Measurements from ENCODE around the gene TEX38. TPM values are rescaled to one million over a fixed set of nuclear protein-coding genes. Genes with fewer than 3 reads are reported as not detected.

The TEX38 gene
- total and polyA plus RNA-seq, 2 of the 13 experiments (the other 11 are each of a cell fraction or from before 2014, with no cell fraction given): 0.18 TPM; not detected in 1

- TF ChIP-seq ZFP91 (CRISPR knock-in tag; IDR thresholded peaks at IDR 0.05; ENCODE audit: borderline replicate concordance) (peak; percentile 100), ZNF18 (CRISPR knock-in tag; IDR thresholded peaks at IDR 0.05; ENCODE audit: insufficient replicate concordance) (peak; percentile 32), HIVEP1 (CRISPR knock-in tag; IDR thresholded peaks at IDR 0.05) (no peak), SIX4 (CRISPR knock-in tag; IDR thresholded peaks at IDR 0.05) (peak; percentile 81; the same call in 1 of the 2 replicates), ZNF281 (CRISPR knock-in tag; IDR thresholded peaks at IDR 0.05; ENCODE audit: borderline replicate concordance) (peak; percentile 3; the same call in 1 of the 2 replicates), XRCC5 (optimal IDR thresholded peaks at IDR 0.05; ENCODE audit: low read length) (peak; percentile 67), ZBTB25 (CRISPR knock-in tag; IDR thresholded peaks at IDR 0.05) (no peak), E2F2 (CRISPR knock-in tag; IDR thresholded peaks at IDR 0.05; ENCODE audit: borderline replicate concordance) (peak; percentile 43; the same call in 1 of the 2 replicates), RFXAP (CRISPR knock-in tag; IDR thresholded peaks at IDR 0.05; ENCODE audit: borderline replicate concordance) (peak; percentile 73; the same call in 1 of the 2 replicates), ZNF577 (CRISPR knock-in tag; IDR thresholded peaks at IDR 0.05; ENCODE audit: borderline replicate concordance, low read depth) (no peak), DMAP1 (CRISPR knock-in tag; IDR thresholded peaks at IDR 0.05) (peak; percentile 66), REL (CRISPR knock-in tag; conservative IDR thresholded peaks at IDR 0.05) (0 out of 2 replicates have a peak, but pooled peaks have one; percentile 58), IKZF4 (CRISPR knock-in tag; IDR thresholded peaks at IDR 0.05; ENCODE audit: borderline replicate concordance, low read depth, not compliant biosample characterization) (peak; percentile 7), ZNF639 (CRISPR knock-in tag; conservative IDR thresholded peaks at IDR 0.05) (0 out of 2 replicates have a peak, but pooled peaks have one; percentile 63), ZNF510 (CRISPR knock-in tag; IDR thresholded peaks at IDR 0.05; ENCODE audit: low read depth) (no peak), ZFX (CRISPR knock-in tag; IDR thresholded peaks at IDR 0.05; ENCODE audit: low read depth) (peak; percentile 89), PAWR (CRISPR knock-in tag; IDR thresholded peaks at IDR 0.05; ENCODE audit: borderline replicate concordance) (no peak)
Observed at GRCh38 chr1:46718727-46719622, 47.3 kb downstream of the TEX38 start, which contains the start of gene EFCAB14 (continued).
